Transverse colon (tissue), 4 donors: ENCODE measurements around the gene EEPD1.

Source experiments
- CTCF ChIP-seq, 5 experiments: fragments of 200-600 bp in 3 of 5; fragments of 450-650 bp in 2 of 5; sonication (generic) in 3 of 5; IDR thresholded peaks; 1 replicate in 2 of 5; 2 replicates in 3 of 5; pipeline ENCODE4 v1.5.1; 2016 to 2017; ENCODE audit warnings: antibody characterized with exemption in 5 of 5, inconsistent platforms in 3 of 5, mild to moderate bottlenecking in 2 of 5, moderate library complexity in 1 of 5
- EP300 ChIP-seq: sonication (generic); formaldehyde crosslinking; IDR thresholded peaks from one replicate; pipeline ENCODE4 v1.6.1; 2017; ENCODE audit warnings: antibody characterized with exemption, low read depth
- POLR2A ChIP-seq: fragments of 450-650 bp; IDR thresholded peaks from one replicate; pipeline ENCODE4 v1.6.1; 2016; ENCODE audit warnings: antibody characterized with exemption, mild to moderate bottlenecking, moderate library complexity
- POLR2AphosphoS5 ChIP-seq, 3 donors: sonication (generic); formaldehyde crosslinking; IDR thresholded peaks; one replicate each; pipeline ENCODE4 v1.6.1; 2016; ENCODE audit warnings: antibody characterized with exemption in 3 of 3

DNA sequence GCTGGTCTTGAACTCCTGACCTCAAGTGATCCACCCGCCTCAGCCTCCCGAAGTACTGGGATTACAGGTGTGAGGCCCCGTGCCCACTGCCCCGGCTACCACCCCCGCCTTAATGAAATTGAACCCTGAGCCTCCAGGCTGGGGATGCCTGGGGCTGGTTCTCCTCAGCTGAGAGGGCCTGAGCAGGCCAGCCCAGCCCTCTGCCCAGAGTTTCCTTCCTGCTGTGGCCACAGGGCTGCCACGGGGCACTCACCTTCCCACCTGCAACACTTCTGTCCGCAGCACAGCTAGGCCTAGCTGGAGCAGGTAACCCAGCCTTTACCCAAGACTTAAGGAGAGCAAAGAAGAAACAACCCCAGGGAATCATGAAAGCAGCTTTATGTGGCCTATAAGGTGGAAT is 158.5 kb downstream of the EEPD1 start:
- TF ChIP-seq CTCF (IDR thresholded peaks at IDR 0.05) (no peak), POLR2AphosphoS5 (IDR thresholded peaks at IDR 0.05) (no peak), POLR2A (no peak), EP300 (no peak)
